Measurements from ENCODE around the gene KCNK10. TPM values are rescaled to one million over a fixed set of nuclear protein-coding genes. Genes with fewer than 3 reads are reported as not detected.

The KCNK10 gene
- total and polyA plus RNA-seq, 2 experiments from 2014 or later = not detected

DNA sequence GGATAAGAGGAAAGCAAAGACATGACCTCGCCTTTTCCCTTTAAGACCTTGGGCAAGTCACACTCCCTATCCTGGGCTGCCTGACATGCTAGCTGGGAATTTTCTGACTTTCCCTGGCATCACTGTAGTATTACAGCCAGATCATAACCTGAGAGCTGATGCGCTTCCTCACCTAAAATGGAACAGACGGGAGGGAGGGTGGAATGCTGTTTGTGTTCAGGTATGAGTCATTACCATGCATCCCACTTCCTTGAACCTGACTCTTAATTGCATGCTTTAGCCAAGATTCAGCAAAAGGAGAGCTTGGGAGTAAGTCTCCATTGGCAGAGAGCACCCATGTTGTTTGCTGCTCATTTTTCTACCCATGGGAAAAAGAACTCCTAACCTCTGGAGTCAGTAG, 156.5 kb downstream of the KCNK10 start:
- DNase-seq = peak; percentile 29
- H3K79me2 ChIP-seq (ENCODE audit: insufficient read depth) = no peaks in the 10 kb centered on the region
- TF ChIP-seq EZH2phosphoT487 (IDR thresholded peaks at IDR 0.05; ENCODE audit: insufficient read depth, low read depth) (no peak), EZH2 (IDR thresholded peaks at IDR 0.05; ENCODE audit: insufficient read depth, poor library complexity, severe bottlenecking) (no peak)
- WGBS, 2 experiments (ENCODE audit: low coverage in 1 of 2, low lambda C conversion rate in 2 of 2, missing lambda C conversion rate in 2 of 2) = 39 to 48% methylated on average over 3 of the region's 3 CpGs
- no peak overlapping the region for H3K9ac ChIP-seq
- no peaks in the 10 kb centered on the region for H3K9me2 ChIP-seq (ENCODE audit: insufficient read depth)
- in situ Hi-C loops (cut with MboI) = no loop called here
- H4K20me1 ChIP-seq (ENCODE audit: insufficient read depth) = no peaks in the 10 kb centered on the region
- H3F3A ChIP-seq (ENCODE audit: insufficient read depth) = no peaks in the 10 kb centered on the region
- no peaks in the 10 kb centered on the region for H3K9me3 ChIP-seq (ENCODE audit: low read depth)
- no peak overlapping the region for H3K4me3 ChIP-seq
- no peak overlapping the region for H2AFZ ChIP-seq
- no peaks in the 10 kb centered on the region for H3K27me3 ChIP-seq (replicated peaks; ENCODE audit: insufficient read depth)
- no peaks in the 10 kb centered on the region for H3K36me3 ChIP-seq (ENCODE audit: low read depth)
- H3K27ac ChIP-seq = no peak overlapping the region
- no peaks in the 10 kb centered on the region for H3K4me1 ChIP-seq (ENCODE audit: insufficient read depth)
- H3K4me2 ChIP-seq (ENCODE audit: unreplicated experiment) = no peak overlapping the region

DNA sequence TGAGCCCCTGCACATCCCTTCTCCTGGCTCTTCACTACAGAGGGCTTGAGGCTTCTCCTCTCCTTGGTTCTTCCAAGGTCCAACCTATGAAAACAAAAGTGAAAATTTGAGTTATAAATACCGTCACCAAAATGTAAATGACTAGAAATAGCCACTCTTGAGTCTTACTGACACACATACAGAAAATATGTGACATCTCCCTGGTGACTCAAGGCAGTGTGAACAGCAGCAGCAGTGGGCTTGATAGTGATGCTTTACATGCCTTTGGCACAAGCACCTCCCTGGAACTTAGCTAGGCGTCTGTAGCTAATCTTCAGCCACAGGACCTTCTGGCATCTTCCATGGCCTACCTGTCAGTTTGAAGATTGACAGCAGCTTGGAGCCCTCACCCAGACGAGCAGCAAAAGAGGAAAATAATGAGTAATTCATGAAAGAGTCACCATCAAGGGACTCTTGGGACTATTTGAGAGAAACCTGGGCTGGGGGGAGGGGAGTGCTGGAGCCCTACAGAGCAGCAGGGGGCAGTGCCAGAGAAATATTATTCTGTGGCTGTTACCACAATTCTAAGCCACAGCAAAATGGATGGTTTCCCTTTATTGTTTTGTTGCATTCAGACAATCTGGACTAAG, 158.0 kb downstream of the KCNK10 start:
- H3K36me3 ChIP-seq (ENCODE audit: low read depth) = no peaks in the 10 kb centered on the region
- H3K4me2 ChIP-seq (ENCODE audit: unreplicated experiment) = no peak overlapping the region
- TF ChIP-seq EZH2phosphoT487 (IDR thresholded peaks at IDR 0.05; ENCODE audit: insufficient read depth, low read depth) = no peak
- no peak for TF ChIP-seq EZH2 (IDR thresholded peaks at IDR 0.05; ENCODE audit: insufficient read depth, poor library complexity, severe bottlenecking)
- in situ Hi-C loops (cut with MboI) = no loop called here
- no peak for DNase-seq
- H2AFZ ChIP-seq = no peak overlapping the region
- WGBS, 2 experiments (ENCODE audit: low coverage in 1 of 2, low lambda C conversion rate in 2 of 2, missing lambda C conversion rate in 2 of 2) = 19 to 21% methylated on average over 3 of the region's 3 CpGs
- no peaks in the 10 kb centered on the region for H3K79me2 ChIP-seq (ENCODE audit: insufficient read depth)
- no peaks in the 10 kb centered on the region for H3K9me3 ChIP-seq (ENCODE audit: low read depth)
- no peak overlapping the region for H3K27ac ChIP-seq
- no peaks in the 10 kb centered on the region for H3K4me1 ChIP-seq (ENCODE audit: insufficient read depth)
- no peaks in the 10 kb centered on the region for H3K9me2 ChIP-seq (ENCODE audit: insufficient read depth)
- no peak overlapping the region for H3K9ac ChIP-seq
- no peaks in the 10 kb centered on the region for H4K20me1 ChIP-seq (ENCODE audit: insufficient read depth)
- no peak overlapping the region for H3K4me3 ChIP-seq
- no peaks in the 10 kb centered on the region for H3K27me3 ChIP-seq (replicated peaks; ENCODE audit: insufficient read depth)
- no peaks in the 10 kb centered on the region for H3F3A ChIP-seq (ENCODE audit: insufficient read depth)

DNA sequence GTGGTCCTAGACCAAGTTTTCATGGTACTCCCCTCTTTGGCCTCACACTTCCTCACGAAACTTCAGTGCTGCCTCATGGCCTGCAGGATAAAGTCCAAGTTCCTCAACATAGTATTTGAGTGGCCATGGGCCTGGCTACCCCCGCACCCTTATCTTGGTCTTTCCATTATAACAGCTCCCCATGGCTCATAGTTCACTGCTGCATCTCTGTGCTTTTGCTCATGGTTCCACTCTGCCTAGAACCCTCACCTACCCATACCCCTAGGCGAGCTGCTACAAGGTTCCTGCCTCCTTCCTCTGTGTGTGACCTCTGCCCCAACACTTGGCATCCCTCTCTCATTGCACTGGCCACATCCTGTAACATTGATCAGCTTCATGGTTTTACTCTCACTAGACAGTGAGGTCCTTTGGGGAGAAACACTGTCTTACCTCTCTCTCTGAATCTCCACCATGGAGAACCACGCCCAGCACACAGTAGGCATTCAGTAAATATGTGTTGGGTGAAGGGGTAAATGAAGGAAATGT, 159.3 kb downstream of the KCNK10 start:
- Histone ChIP-seq H3K9me2 (ENCODE audit: insufficient read depth) (no peaks in the 10 kb centered on the region), H3K27ac (no peak overlapping the region), H3K4me1 (ENCODE audit: insufficient read depth) (no peaks in the 10 kb centered on the region), H3K9ac (no peak overlapping the region), H3K4me2 (ENCODE audit: unreplicated experiment) (no peak overlapping the region), H2AFZ (no peak overlapping the region), H3K36me3 (ENCODE audit: low read depth) (no peaks in the 10 kb centered on the region), H3K79me2 (ENCODE audit: insufficient read depth) (no peaks in the 10 kb centered on the region), H3F3A (ENCODE audit: insufficient read depth) (no peaks in the 10 kb centered on the region), H3K9me3 (ENCODE audit: low read depth) (no peaks in the 10 kb centered on the region), H3K27me3 (replicated peaks; ENCODE audit: insufficient read depth) (no peaks in the 10 kb centered on the region), H4K20me1 (ENCODE audit: insufficient read depth) (no peaks in the 10 kb centered on the region), H3K4me3 (no peak overlapping the region)
- WGBS, 2 experiments (ENCODE audit: low coverage in 1 of 2, low lambda C conversion rate in 2 of 2, missing lambda C conversion rate in 2 of 2) = 49 to 55% methylated on average over 4 of the region's 4 CpGs
- no peak for DNase-seq
- TF ChIP-seq EZH2 (IDR thresholded peaks at IDR 0.05; ENCODE audit: insufficient read depth, poor library complexity, severe bottlenecking) (no peak), EZH2phosphoT487 (IDR thresholded peaks at IDR 0.05; ENCODE audit: insufficient read depth, low read depth) (no peak)
- in situ Hi-C loops (cut with MboI) = no loop called here

DNA sequence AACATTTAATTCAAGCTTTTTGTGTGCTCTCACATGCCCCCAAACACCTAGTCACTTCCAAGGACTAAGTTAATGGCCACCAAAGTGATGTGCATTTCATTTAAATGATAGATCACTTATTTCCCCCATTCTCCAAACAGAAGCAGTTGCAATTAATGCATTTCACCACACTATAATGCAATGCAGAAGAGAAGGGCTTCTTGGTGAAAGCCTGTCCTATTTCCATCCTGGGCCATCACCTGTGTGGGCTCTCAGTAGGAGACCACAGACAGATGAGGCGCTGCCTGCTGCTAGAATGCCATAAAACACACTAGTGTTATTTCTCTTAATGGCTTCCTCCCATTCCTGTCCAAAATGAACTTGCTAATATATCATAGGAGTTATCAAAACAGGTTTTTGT, 166.9 kb downstream of the KCNK10 start:
- Histone ChIP-seq H3K27me3 (replicated peaks; ENCODE audit: insufficient read depth) (no peaks in the 10 kb centered on the region), H3K79me2 (ENCODE audit: insufficient read depth) (no peaks in the 10 kb centered on the region), H3K4me2 (ENCODE audit: unreplicated experiment) (no peak overlapping the region), H4K20me1 (ENCODE audit: insufficient read depth) (no peaks in the 10 kb centered on the region), H3K27ac (no peak overlapping the region), H3F3A (ENCODE audit: insufficient read depth) (no peaks in the 10 kb centered on the region), H3K9me2 (ENCODE audit: insufficient read depth) (no peaks in the 10 kb centered on the region), H3K4me1 (ENCODE audit: insufficient read depth) (no peaks in the 10 kb centered on the region), H3K9ac (no peak overlapping the region), H3K9me3 (ENCODE audit: low read depth) (no peaks in the 10 kb centered on the region), H3K4me3 (no peak overlapping the region), H2AFZ (no peak overlapping the region), H3K36me3 (ENCODE audit: low read depth) (no peaks in the 10 kb centered on the region)
- 26 to 38% methylated on average over 1 of the region's 1 CpG for WGBS, 2 experiments (ENCODE audit: low coverage in 1 of 2, low lambda C conversion rate in 2 of 2, missing lambda C conversion rate in 2 of 2)
- DNase-seq = no peak
- no peak for TF ChIP-seq EZH2 (IDR thresholded peaks at IDR 0.05; ENCODE audit: insufficient read depth, poor library complexity, severe bottlenecking)
- TF ChIP-seq EZH2phosphoT487 (IDR thresholded peaks at IDR 0.05; ENCODE audit: insufficient read depth, low read depth) = no peak
- in situ Hi-C loops (cut with MboI) = no loop called here

Data from GM23248 (cell line).